K562 (cell line): ENCODE measurements around the gene SZT2. TPM values are rescaled to one million over a fixed set of nuclear protein-coding genes. Genes with fewer than 3 reads are reported as not detected.

ENCODE experiments used
- ATAC-seq: fragments of 200-7000 bp; cut with Tn5 transposase; 3 replicates; pipeline ENCODE4 v1.9.1; 2020; ENCODE audit warnings: moderate library complexity
- BruUV-seq: library from RNA; stranded (reverse); fragments of 400-500 nt; replicated peaks from 2 replicates; lab custom pipeline; 2021; lab: Mats Ljungman, UMichigan
- CTCF ChIA-PET: fragments of 300-600 bp; formaldehyde crosslinking; extraction: SDS; loops from one replicate; lab custom pipeline; 2021; ENCODE audit warnings: low intra/inter-chr PET ratio; lab: Yijun Ruan, JAX
- POLR2A ChIA-PET: fragments of 300-600, 350-650 bp; sonication (Branson Sonifier 250); formaldehyde crosslinking; extraction: SDS; loops from one replicate; lab custom pipeline; 2021; ENCODE audit warnings: antibody characterized with exemption, inconsistent platforms; lab: Yijun Ruan, JAX
- DNase-seq, 4 experiments: peaks; one replicate each; pipeline versions ENCODE4 v3.0.0 to v3.0.0-alpha.2; 2011 to 2018; ENCODE audit warnings: low spot score in 3 of 4, mixed read lengths in 3 of 4; ENCODE audit errors: extremely low read depth in 1 of 4
- FAIRE-seq: peaks from 2 replicates; lab custom pipeline; 2011; peaks lifted over from hg19 to GRCh38; lab: Jason Lieb, UNC
- H2AFZ ChIP-seq: 2 replicates; pipeline ENCODE4 v1.6.0; 2011; ENCODE audit warnings: low read depth, low read length, control low read depth, inconsistent platforms
- H3K27ac ChIP-seq: fragments of 200-600 bp; 3 replicates; pipeline ENCODE4 v1.8.0; 2011; ENCODE audit warnings: low read depth, mild to moderate bottlenecking, control low read depth, inconsistent platforms, low read length, moderate library complexity, mixed read lengths; ENCODE audit errors: extremely low read depth
- H3K27me3 ChIP-seq, 2 experiments: fragments of 300-600 bp in 1 of 2; 2 replicates in 1 of 2; 3 replicates in 1 of 2; pipeline versions ENCODE4 v1.6.0 to v1.8.0; 2011; ENCODE audit warnings: inconsistent platforms in 2 of 2, low read length in 2 of 2, mild to moderate bottlenecking in 1 of 2, mixed read lengths in 1 of 2, moderate library complexity in 1 of 2; ENCODE audit not compliant: control insufficient read depth in 2 of 2, insufficient read depth in 2 of 2
- H3K36me3 ChIP-seq: fragments of 300-600 bp; 3 replicates; pipeline ENCODE4 v1.8.0; 2011; ENCODE audit warnings: mild to moderate bottlenecking, low read length, inconsistent platforms; ENCODE audit not compliant: control insufficient read depth, insufficient read depth
- H3K4me1 ChIP-seq, 2 experiments: fragments of 200-600 bp in 1 of 2; replicated peaks in 1 of 2; 2 replicates in 1 of 2; 3 replicates in 1 of 2; pipeline versions ENCODE4 v1.5.1 to v1.8.0; 2011; ENCODE audit warnings: inconsistent platforms in 2 of 2, low read length in 2 of 2, mild to moderate bottlenecking in 1 of 2, mixed read lengths in 1 of 2, moderate library complexity in 1 of 2; ENCODE audit not compliant: control insufficient read depth in 2 of 2, insufficient read depth in 2 of 2
- H3K4me2 ChIP-seq: 2 replicates; pipeline ENCODE4 v1.6.1; 2011; ENCODE audit warnings: low read length, control low read depth, inconsistent platforms, mixed read lengths; ENCODE audit not compliant: insufficient read depth
- H3K4me3 ChIP-seq: fragments of 200-600 bp; sonication (generic), shearing (Covaris generic); 2 replicates; pipeline ENCODE4 v1.5.1; 2016; ENCODE audit warnings: control low read depth, inconsistent platforms
- H3K79me2 ChIP-seq: fragments of 200-600 bp; 3 replicates; pipeline ENCODE4 v1.8.0; 2011; ENCODE audit warnings: low read length, inconsistent platforms; ENCODE audit not compliant: control insufficient read depth, insufficient read depth
- H3K9ac ChIP-seq, 2 experiments: 2 replicates each; pipeline versions ENCODE4 v1.6.0 to v1.6.1; 2011; ENCODE audit warnings: low read depth in 2 of 2, low read length in 2 of 2, control low read depth in 1 of 2, inconsistent platforms in 1 of 2, mild to moderate bottlenecking in 1 of 2, mixed read lengths in 1 of 2; ENCODE audit not compliant: insufficient read depth in 1 of 2
- H3K9me1 ChIP-seq: one replicate; pipeline ENCODE4 v1.6.0; 2011; ENCODE audit warnings: inconsistent platforms, mild to moderate bottlenecking, low read length, moderate library complexity; ENCODE audit not compliant: control insufficient read depth, insufficient read depth
- H3K9me3 ChIP-seq: replicated peaks from 2 replicates; pipeline ENCODE4 v1.5.1; 2011; ENCODE audit warnings: low read depth, low read length, inconsistent platforms; ENCODE audit not compliant: control insufficient read depth, insufficient read depth
- H4K20me1 ChIP-seq: replicated peaks from 2 replicates; pipeline ENCODE4 v1.6.1; 2011; ENCODE audit warnings: low read length, inconsistent platforms, mixed read lengths; ENCODE audit not compliant: control insufficient read depth, insufficient read depth
- MYBL2 ChIP-seq, 2 experiments: fragments of 450-650 bp in 1 of 2; sonication (generic) in 1 of 2; formaldehyde crosslinking in 1 of 2; IDR thresholded peaks; 2 replicates each; pipeline versions ENCODE4 v1.6.1 to v1.8.1; 2017 to 2022; ENCODE audit warnings: borderline replicate concordance in 1 of 2, inconsistent platforms in 1 of 2, low read depth in 1 of 2, mild to moderate bottlenecking in 1 of 2, missing genetic modification reagents in 1 of 2, moderate library complexity in 1 of 2
- ZNF354B ChIP-seq: fragments of 250-450 bp; sonication (Bioruptor Pico); IDR thresholded peaks from 2 replicates; pipeline ENCODE4 v1.4.0; 2020
- WGBS: fragments of 100-300 bp; shearing (Covaris generic); methylation state at CpG from one replicate; pipeline ENCODE4 v1.1.6; 2016; ENCODE audit warnings: low coverage, mixed read lengths; ENCODE audit not compliant: insufficient coverage; ENCODE audit errors: missing lambda C conversion rate; 5-methylcytosine and 5-hydroxymethylcytosine counted together
- in situ Hi-C: fragments of 300-500 bp; cut with MboI; formaldehyde crosslinking; loops from 4 replicates; pipeline ENCODE4 v1.15.0; 2018; ENCODE audit warnings: inconsistent platforms, mixed read lengths
- intact Hi-C: fragments of 100-400 bp; cut with micrococcal nuclease; formaldehyde crosslinking; loops from 2 replicates; pipeline ENCODE4 v1.14.2; 2022
- polyA plus RNA-seq, 8 experiments: library from polyadenylated mRNA; depleted of rRNA in 4 of 8; stranded (reverse) in 5 of 8; unstranded in 3 of 8; fragments of >200 nt; fragmentation: Nextera tagmentation in 2 of 8; fragmentation: Illumina TruSeq in 1 of 8; extraction: Ambion mirVana in 2 of 8; extraction: Trizol in 1 of 8; gene quantifications; 2 replicates each; pipeline versions ENCODE4 v1.2.1 to v1.2.3, GENCODE V29; 2011 to 2014; ENCODE audit warnings: inconsistent platforms in 1 of 8, missing spikeins in 1 of 8
- total RNA-seq, 7 experiments: library from RNA; depleted of rRNA in 6 of 7; stranded (reverse); fragments of >200 nt in 6 of 7; fragmentation: Illumina TruSeq in 2 of 7; extraction: Trizol in 2 of 7; gene quantifications; 2 replicates each; pipeline versions ENCODE4 v1.2.1 to v1.2.3, GENCODE V29; 2011 to 2021; ENCODE audit warnings: low replicate concordance in 1 of 7

SZT2 gene
- total and polyA plus RNA-seq, 9 of the 15 experiments (the other 6 are each of a cell fraction or from before 2014, with no cell fraction given): 0.88 to 31.0 (median 12.8) TPM

DNA sequence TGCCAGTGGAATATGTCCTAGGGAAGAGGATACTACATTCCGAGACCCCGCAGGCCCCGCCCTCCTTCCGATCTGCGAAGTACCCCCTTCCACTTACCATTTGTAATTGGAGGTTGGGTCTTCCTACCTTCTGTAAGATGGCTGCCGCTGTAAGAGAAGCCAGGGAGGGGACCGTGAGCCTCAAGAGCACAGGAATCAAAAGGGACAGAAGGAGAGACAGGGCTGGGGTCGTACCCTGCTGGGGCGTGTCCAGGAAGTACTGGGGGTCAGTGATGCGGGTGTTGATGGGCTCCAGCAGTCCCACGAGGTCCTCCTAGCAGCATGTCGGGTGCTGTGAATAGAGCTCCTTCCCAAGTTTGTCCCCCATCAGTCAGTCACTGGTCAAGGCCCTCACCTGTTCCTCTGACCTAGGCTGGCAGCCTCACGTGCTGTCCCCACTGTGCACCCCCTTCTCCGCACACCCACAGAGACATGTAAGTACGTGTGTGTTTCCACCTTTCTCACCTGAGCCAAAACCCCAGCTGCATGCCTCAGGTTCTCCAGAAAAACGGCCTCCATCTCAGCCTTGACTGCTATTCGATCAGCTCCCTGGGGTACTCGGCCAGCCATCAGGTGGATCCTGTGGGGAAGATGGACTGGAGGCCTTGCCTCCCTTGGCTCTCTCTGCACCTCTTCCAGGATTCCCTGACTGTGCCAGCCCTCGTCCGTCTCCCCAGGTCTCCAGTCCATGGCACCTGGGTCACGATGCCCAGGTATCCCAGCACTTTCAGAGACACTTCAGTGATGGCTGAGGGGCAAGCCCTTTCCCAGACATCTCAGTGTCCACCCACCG, 62.2 kb downstream of the SZT2 start:
- Histone ChIP-seq H3K4me2 (no peak overlapping the region), H2AFZ (no peak overlapping the region), H3K4me1 (peaks cover 0 to 16% of the 10 kb centered on the region in 2 experiments; a peak in 3 of 5 replicates), H4K20me1 (0 out of 2 replicates have a peak, but pooled peaks cover 4% of the 10 kb centered on the region), H3K27ac (no peak overlapping the region), H3K27me3 (no peaks in the 10 kb centered on the region; a peak in 1 of 5 replicates), H3K36me3 (peaks cover 41% of the 10 kb centered on the region; the same call in 2 of the 3 replicates), H3K9me3 (no peaks in the 10 kb centered on the region), H3K4me3 (no peak overlapping the region), H3K9me1 (no peaks in the 10 kb centered on the region), H3K9ac (no peak overlapping the region; a peak in 1 of 4 replicates), H3K79me2 (no peaks in the 10 kb centered on the region)
- FAIRE-seq (no peak), ATAC-seq (no peak), DNase-seq (no peak)
- ChIA-PET CTCF (no interaction called here), POLR2A (interaction anchor here (0.6 to 2.3 kb wide), 5 partner anchors 10 to 1976 kb away, joined by 3 to 6 read pairs (median 3); no protein-coding TSS in a partner anchor)
- TF ChIP-seq ZNF354B (CRISPR knock-in tag) (no peak), MYBL2 (IDR thresholded peaks at IDR 0.05; ENCODE audit: low read depth) (no peak), MYBL2 (CRISPR knock-in tag; IDR thresholded peaks at IDR 0.05; ENCODE audit: borderline replicate concordance) (0 out of 2 replicates have a peak, but pooled peaks have one; percentile 58)
- BruUV-seq: no TSS peak
- in situ Hi-C loops (no loop called here), intact Hi-C loops (no loop called here)
- WGBS: 75% methylated on average over 19 of the region's 22 CpGs
